ENCODE measurements around the gene BRPF1.

Gene BRPF1

DNA sequence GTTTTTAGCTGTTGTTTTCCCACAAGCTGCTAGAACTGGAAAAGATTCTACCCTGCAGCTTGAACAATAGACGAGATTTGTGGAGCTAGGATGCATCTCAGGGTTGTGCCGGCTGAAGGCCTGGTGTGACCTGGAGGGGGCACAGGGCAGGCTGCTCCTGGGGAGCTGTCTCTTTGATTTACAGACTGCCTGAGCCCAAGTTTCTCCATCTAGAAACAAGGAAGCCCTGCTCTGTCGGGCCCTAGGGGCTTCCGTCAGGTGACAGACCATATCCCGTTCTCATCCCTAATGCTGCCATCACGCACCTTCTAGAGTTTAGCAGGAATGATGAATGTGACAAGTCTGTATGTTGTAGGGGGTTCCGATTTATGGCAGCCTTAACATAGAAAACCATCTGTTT lies 35.8 kb upstream of the BRPF1 start:
- TF ChIP-seq, protein P1, sequence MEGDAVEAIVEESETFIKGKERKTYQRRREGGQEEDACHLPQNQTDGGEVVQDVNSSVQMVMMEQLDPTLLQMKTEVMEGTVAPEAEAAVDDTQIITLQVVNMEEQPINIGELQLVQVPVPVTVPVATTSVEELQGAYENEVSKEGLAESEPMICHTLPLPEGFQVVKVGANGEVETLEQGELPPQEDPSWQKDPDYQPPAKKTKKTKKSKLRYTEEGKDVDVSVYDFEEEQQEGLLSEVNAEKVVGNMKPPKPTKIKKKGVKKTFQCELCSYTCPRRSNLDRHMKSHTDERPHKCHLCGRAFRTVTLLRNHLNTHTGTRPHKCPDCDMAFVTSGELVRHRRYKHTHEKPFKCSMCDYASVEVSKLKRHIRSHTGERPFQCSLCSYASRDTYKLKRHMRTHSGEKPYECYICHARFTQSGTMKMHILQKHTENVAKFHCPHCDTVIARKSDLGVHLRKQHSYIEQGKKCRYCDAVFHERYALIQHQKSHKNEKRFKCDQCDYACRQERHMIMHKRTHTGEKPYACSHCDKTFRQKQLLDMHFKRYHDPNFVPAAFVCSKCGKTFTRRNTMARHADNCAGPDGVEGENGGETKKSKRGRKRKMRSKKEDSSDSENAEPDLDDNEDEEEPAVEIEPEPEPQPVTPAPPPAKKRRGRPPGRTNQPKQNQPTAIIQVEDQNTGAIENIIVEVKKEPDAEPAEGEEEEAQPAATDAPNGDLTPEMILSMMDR (IDR thresholded peaks at IDR 0.05): no peak

DNA sequence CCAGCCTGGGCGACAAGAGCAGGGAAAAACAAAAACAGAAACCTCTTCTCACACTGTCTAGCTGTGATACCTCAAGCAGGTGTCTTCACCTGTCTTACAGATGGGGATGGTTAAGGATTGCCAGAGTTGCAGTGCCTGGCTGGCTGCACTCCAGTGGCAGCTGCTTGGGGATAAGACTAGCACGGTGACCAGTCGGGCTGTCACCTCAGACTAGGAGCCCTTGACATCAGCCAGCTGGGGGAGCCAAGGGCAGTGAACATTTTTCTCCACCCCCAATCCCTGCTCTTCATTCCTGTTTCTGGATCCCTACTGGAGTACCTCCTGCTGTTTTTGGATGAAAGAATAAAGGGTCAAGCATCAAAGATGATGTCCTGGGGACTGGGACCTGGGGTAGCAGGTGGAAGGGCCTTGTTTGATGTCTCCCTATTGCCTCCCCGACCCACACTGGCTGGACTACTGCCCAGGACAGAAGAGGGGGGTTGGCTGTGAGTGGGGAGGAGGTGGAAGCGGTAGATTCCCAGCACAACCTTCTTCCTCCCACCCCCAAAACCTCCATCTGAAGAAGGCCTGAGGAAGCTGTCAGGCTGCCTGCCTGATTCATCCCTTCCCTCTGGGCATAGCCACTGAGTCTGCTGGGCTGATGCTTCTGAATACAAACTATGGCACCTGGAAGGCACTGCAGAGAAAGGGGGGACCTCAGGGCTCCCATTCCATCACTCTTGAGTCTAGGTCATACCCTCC lies 34.9 kb upstream of the BRPF1 start:
- TF ChIP-seq, protein P1 (IDR thresholded peaks at IDR 0.05): no peak

DNA sequence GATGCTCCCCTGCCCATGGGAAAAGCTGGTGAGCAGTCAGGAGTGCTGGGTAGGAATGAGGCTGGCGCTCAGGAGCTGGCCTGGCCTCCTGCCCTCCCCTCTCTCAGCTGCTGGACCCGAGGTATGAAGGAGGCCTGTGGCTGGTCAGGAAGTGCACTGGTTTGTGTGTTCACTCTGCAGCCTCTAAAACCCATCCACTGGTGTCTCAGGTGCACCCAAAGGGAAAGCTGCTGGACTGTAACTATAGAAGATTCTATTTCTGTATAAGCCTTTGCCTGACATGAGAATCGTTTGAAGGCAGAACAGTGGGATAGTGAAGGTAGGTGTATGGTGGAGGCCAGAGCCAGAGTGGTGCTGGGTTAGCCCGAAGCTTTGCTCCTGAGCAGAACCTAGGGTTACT lies 33.6 kb upstream of the BRPF1 start:
- TF ChIP-seq, protein P1 (IDR thresholded peaks at IDR 0.05): no peak

DNA sequence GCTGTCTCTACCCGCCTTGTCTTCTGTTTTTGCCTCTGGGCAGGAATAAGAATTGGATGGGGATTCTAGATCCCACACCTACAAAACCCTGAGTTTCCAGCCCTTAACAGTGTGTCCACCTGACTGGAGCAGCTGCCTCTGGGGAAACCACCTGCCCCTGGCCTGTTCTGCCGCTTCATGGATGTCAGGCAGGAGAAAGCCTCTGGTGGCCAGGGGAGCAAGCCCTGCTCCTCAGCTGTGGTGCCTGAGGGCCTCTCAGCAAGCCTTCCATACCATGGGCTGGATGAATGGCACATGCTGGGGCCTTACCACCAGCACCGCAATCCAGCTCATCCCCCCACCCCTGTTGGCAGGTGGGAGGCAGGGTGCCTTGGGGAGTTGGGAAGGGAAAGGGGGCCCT lies 33.2 kb upstream of the BRPF1 start:
- TF ChIP-seq, protein P1 (IDR thresholded peaks at IDR 0.05): no peak

DNA sequence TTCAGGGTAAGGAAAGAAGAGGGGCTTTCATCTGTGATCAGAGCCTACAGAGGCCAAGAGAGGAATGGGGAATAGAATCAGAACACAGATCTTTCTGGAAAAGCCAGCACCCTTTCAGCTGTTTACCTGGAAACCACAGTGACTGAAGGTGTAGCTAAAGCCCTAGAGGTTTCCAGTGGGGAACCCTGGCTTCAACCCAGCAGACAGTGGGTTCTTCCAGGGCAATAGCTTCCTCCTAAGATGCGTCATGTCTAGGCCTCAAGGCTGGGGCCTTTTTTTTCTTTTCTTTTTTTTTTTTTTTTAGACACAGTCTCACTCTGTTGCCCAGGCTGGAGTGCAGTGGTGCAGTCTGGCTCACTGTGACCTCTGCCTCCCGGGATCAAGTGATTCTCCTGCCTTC lies 31.0 kb upstream of the BRPF1 start:
- TF ChIP-seq, protein P1 (IDR thresholded peaks at IDR 0.05): no peak

DNA sequence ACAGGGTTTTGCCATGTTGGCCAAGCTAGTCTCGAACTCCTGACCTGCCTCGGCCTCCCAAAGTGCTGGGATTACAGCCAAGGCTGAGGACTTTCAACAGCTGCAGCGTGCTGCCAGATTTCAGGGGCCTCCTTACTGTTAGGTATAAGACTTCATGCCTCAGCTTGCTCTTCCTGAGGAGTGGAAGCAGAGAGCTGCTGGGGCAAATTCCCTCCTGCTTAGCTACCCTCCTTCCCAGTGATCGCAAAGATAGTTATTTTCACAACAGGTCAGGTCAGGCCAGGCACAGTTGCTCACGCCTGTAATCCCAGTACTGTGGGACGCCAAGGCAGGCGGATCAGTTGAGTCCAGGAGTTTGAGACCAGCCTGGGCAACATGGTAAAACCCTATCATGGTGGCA lies 30.5 kb upstream of the BRPF1 start:
- TF ChIP-seq, protein P1 (IDR thresholded peaks at IDR 0.05): no peak

DNA sequence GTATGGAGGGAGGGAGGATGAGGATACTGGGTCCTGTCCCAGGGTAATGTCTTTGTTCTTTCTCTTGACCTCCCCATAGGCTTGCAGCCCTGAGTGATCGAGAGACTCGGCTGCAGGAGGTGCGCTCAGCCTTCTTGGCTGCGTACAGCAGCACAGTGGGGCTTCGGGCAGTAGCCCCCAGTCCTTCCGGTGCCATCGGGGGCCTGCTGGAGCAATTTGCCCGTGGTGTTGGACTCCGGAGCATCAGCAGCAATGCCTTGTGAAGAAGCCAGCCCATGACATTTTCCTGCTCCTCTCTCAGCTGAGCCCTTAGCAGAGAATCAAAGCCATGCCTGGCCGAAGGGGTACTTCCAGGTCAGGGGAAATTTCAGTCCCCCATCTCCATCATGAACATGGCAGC lies 29.8 kb upstream of the BRPF1 start:
- TF ChIP-seq, protein P1 (IDR thresholded peaks at IDR 0.05): no peak

DNA sequence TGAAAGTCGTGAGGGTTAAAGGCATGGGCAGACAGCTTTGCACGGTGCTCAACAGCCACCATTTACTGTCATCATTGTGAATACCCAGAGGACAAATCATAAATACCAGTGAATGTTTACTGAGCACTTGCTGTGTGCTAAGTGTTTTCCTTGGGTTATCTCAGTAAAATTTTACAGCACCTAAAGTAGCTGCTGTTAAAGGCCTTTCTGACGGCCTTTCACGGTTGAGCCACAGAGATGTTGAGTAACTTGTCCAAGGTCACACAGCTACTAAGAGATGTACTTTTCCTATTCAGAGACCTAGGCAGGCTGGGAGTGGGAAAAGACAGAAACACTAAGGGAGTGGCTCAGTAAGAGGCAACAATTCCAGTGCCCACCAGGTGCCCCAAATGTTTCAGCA lies 28.3 kb upstream of the BRPF1 start:
- TF ChIP-seq, protein P1 (IDR thresholded peaks at IDR 0.05): no peak

Data from LNCAP (cell line).